Endothelial cell of umbilical vein (primary cell): Measurements from ENCODE around the gene XPNPEP1.

Source experiments
- FOS ChIP-seq: IDR thresholded peaks from 2 replicates; pipeline ENCODE4 v1.6.1; 2011; ENCODE audit warnings: mild to moderate bottlenecking, low read length, moderate library complexity, borderline replicate concordance; ENCODE audit not compliant: insufficient read depth
- POLR2A ChIP-seq: IDR thresholded peaks from 2 replicates; pipeline ENCODE4 v1.6.1; 2012; ENCODE audit warnings: low read depth, mild to moderate bottlenecking, control low read depth, low read length
- POLR2AphosphoS5 ChIP-seq: IDR thresholded peaks from 2 replicates; pipeline ENCODE4 v1.6.1; 2012; ENCODE audit warnings: low read depth, mild to moderate bottlenecking, control low read depth, low read length, moderate library complexity; ENCODE audit not compliant: insufficient read depth
- TF ChIP-seq, protein P1 (sequence below), 2 donors: IDR thresholded peaks; 1 replicate in 1 of 2; 2 replicates in 1 of 2; pipeline ENCODE4 v1.5.1; 2011; ENCODE audit warnings: low read length in 2 of 2, mild to moderate bottlenecking in 2 of 2, moderate library complexity in 2 of 2, control low read depth in 1 of 2, inconsistent platforms in 1 of 2, low read depth in 1 of 2; ENCODE audit not compliant: insufficient read depth in 1 of 2; ENCODE audit errors: extremely low read depth in 1 of 2

DNA sequence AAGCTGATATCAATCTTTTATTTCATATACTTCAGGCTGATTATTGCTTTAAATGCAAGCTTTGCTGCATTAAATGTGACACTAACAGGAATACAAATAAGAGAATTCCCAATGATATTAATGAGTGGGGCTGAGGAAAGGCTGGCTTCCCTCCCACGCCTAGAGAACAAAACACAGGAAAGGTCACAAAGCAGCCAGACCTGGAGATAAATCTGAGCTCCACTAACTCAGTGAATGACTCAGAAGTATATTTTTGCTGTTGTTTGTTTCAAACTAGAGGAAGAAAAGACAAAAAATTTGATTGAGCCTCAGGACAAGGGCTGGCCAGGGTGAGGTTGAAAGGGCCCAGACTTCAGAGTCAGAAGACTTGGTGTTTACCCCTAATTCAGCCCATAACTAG lies 88.1 kb downstream of the XPNPEP1 start:
- TF ChIP-seq, protein P1, sequence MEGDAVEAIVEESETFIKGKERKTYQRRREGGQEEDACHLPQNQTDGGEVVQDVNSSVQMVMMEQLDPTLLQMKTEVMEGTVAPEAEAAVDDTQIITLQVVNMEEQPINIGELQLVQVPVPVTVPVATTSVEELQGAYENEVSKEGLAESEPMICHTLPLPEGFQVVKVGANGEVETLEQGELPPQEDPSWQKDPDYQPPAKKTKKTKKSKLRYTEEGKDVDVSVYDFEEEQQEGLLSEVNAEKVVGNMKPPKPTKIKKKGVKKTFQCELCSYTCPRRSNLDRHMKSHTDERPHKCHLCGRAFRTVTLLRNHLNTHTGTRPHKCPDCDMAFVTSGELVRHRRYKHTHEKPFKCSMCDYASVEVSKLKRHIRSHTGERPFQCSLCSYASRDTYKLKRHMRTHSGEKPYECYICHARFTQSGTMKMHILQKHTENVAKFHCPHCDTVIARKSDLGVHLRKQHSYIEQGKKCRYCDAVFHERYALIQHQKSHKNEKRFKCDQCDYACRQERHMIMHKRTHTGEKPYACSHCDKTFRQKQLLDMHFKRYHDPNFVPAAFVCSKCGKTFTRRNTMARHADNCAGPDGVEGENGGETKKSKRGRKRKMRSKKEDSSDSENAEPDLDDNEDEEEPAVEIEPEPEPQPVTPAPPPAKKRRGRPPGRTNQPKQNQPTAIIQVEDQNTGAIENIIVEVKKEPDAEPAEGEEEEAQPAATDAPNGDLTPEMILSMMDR (IDR thresholded peaks at IDR 0.05; ENCODE audit: extremely low read depth in 1 of 2, insufficient read depth in 1 of 2, low read depth in 1 of 2, low read length in 2 of 2): no peak
- TF ChIP-seq POLR2A (no peak), POLR2AphosphoS5 (no peak), FOS (no peak)
